Myocyte (in vitro differentiated cells): ENCODE results near the gene DNASE1. TPM values are rescaled to one million over a fixed set of nuclear protein-coding genes. Genes with fewer than 3 reads are reported as not detected.
"Not testable (repeated sequence)": the region's sequence is repeated elsewhere in the genome, so short reads cannot be mapped to it uniquely, and the experiment has no call there.

Source experiments
- DNase-seq: peaks from one replicate; pipeline ENCODE4 v3.0.0-alpha.2; 2012; ENCODE audit warnings: low read depth
- total RNA-seq: library from RNA; depleted of rRNA; stranded (reverse); fragments of >200 nt; gene quantifications from 2 replicates; pipeline ENCODE4 v1.2.3, GENCODE V29; 2014

The DNASE1 gene
- total RNA-seq, 1 donor from 2014 or later, result 13.2 TPM

GRCh38 chr16:3640632-3641501 lies 13.6 kb upstream of the DNASE1 start:
- no peak for DNase-seq

GRCh38 chr16:3641801-3642396 lies 12.6 kb upstream of the DNASE1 start:
- DNase-seq, result no peak

- DNase-seq, result no peak
Observed at GRCh38 chr16:3642397-3643094, 11.9 kb upstream of the DNASE1 start.

GRCh38 chr16:3643095-3643730 lies 11.3 kb upstream of the DNASE1 start:
- DNase-seq, result no peak

GRCh38 chr16:3645108-3645503 lies 9.4 kb upstream of the DNASE1 start:
- no peak for DNase-seq

- DNase-seq, result peak; percentile 90
Observed at GRCh38 chr16:3645504-3646347, 8.8 kb upstream of the DNASE1 start.

GRCh38 chr16:3646348-3646920 lies 8.1 kb upstream of the DNASE1 start:
- DNase-seq, result peak; percentile 83

GRCh38 chr16:3650631-3651265 lies 3.7 kb upstream of the DNASE1 start:
- DNase-seq, result no peak

- no peak for DNase-seq
Observed at GRCh38 chr16:3651461-3652372, 2.8 kb upstream of the DNASE1 start.

- DNase-seq, result no peak
Observed at GRCh38 chr16:3652373-3653195, 1.9 kb upstream of the DNASE1 start.

GRCh38 chr16:3655030-3655395 lies 522 bp downstream of the DNASE1 start:
- no peak for DNase-seq

- no peak for DNase-seq
Observed at GRCh38 chr16:3655396-3656159, 1.1 kb downstream of the DNASE1 start.

GRCh38 chr16:3656160-3656490 lies 1.6 kb downstream of the DNASE1 start:
- not testable (repeated sequence) for DNase-seq

- DNase-seq, result peak; percentile 27
Observed at GRCh38 chr16:3656491-3657468, 2.3 kb downstream of the DNASE1 start.

GRCh38 chr16:3659251-3659650 lies 4.8 kb downstream of the DNASE1 start:
- DNase-seq, result peak; percentile 33

GRCh38 chr16:3661311-3661710 lies 6.8 kb downstream of the DNASE1 start:
- DNase-seq, result no peak
